Activated CD4-positive, CD25-positive, alpha-beta regulatory T cell treated with anti-CD3 and anti-CD28 coated beads, Interleukin-2, amount 50 U/mL, for 72 hours (primary cell): ENCODE data around the gene G3BP1.
"Not testable (repeated sequence)": the region's sequence is repeated elsewhere in the genome, so short reads cannot be mapped to it uniquely, and the experiment has no call there.

Experiments
- DNase-seq: peaks from one replicate; pipeline ENCODE4 v3.0.0; 2021

Gene G3BP1

GRCh38 chr5:151800532-151800931 is 28.8 kb downstream of the G3BP1 start:
- DNase-seq = no peak

- DNase-seq = no peak
Measured at GRCh38 chr5:151805414-151806223, 33.9 kb downstream of the G3BP1 start.

DNA sequence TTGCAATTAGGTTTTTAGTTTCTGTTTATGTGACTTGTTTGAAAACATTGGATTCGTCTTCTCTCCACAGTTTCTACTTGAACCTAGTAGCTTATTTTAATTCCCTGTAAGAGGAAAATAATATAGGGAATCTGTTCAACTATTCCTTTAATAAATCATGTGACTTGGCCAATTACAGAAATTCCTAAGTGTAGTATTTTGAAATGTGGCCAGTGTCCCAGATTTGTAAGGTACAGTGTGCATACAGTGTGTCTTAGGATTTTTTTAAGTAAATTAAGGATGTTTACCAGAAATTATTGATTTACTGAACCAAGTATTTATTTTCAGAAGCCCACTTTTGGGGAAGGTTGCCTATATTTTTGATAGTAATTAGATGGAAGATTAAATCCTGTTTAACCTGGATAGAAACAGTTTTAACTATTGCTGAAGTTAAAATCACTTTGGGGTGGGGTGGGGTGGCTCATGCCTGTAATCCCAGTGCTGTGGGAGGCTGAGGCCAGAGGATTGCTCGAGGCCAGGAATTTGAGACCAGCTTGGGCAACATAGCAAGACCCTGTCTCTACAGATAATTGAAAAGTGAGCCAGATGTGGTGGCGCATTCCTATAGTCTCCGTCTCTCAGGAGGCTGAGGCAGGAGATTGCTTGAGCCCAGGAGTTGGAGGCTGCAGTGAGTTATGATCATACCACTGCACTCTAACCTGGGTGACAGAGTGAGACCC is 36.9 kb downstream of the G3BP1 start:
- DNase-seq = no peak

- no peak for DNase-seq
Measured at GRCh38 chr5:151810449-151810848, 38.7 kb downstream of the G3BP1 start.

- DNase-seq = no peak
Measured at GRCh38 chr5:151810897-151811296, 39.1 kb downstream of the G3BP1 start.

- DNase-seq = no peak
Measured at GRCh38 chr5:151811593-151812321, 40.0 kb downstream of the G3BP1 start.

DNA sequence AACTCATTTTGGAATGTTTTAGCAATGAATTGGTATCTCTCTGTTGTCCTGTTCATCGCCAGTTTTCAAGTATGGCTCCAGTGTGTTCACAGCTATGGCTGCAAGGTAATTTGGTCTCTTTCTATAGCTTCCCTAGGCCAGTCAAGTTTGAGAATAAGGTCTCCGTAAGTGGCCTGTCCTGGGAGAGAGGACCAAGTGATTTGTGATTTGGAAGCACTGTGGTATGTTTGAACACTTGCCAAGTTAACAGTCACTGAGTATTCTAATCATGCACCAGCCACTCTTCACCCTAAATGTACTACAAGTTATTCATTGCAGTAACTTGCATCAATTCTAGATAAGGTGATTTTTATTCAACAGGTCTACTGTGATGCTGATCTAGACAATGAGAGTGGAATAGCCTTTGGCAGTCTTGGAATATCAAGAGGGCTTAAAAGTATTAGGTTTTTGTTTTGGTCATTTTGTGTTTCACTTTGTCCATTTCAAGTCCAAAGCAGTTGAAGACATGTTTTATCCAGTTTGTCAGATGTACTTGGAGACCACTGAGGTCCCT is 41.1 kb downstream of the G3BP1 start:
- no peak for DNase-seq

DNA sequence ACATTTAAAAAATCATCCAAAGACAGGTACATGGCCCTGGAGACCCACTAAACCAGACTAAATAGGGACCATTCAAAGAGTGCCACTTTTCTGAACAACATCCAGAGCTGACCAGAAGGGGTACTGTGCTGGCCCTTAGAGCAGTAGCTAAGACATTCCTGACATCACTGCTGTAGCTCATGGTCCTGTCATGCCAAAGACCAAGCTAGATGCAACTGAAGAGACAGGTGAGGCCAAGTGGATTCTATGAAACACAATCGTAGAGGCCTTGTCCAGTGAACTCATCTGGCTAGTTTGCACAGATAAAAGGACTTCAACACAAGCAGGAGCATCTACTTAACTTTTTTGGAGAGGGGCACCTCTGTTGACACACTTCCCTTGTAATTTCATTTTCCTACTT is 43.3 kb downstream of the G3BP1 start:
- no peak for DNase-seq

- no peak for DNase-seq
Measured at GRCh38 chr5:151819830-151820229, 48.1 kb downstream of the G3BP1 start.

- no peak for DNase-seq
Measured at GRCh38 chr5:151820271-151820670, 48.5 kb downstream of the G3BP1 start.

DNA sequence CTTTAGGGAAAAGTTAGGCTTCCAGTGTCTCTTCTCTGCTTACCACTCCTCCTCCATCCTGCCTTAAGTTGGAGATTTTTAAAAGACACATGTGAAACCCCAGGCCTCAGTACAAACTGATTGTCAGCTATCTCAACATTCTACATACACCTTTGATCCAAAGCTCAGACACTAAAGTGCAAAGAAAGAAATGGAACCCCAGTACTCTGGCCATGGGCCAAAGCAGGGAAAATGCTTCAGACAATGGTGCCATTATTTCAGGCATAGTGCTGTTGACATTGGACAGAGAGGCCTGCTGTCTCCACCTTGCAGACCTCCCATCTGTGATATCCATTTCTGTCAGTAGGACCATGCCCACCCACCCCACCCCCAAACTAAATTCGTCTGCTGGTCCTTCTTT is 49.1 kb downstream of the G3BP1 start:
- DNase-seq = no peak

GRCh38 chr5:151822141-151822540 is 50.4 kb downstream of the G3BP1 start:
- DNase-seq = no peak

DNA sequence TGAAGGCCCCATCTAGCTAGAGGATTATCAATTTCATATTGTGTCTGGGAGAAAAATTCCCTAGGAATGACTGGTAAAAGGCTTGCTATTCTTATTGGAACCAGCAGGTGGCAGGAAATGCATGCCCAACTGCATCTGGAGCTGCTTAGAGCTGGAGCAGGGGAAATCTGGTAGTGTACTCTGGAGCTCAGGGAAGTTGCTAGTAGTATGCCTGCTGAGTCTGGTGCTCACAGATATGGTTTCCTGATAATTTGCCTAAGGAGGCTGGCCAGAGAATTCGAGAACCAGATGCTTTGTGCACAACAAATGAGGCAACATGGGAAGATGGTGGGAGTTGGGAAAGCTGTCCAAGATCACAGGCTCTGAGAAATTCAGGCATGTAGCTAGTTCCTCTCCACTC is 53.7 kb downstream of the G3BP1 start:
- DNase-seq = no peak

DNA sequence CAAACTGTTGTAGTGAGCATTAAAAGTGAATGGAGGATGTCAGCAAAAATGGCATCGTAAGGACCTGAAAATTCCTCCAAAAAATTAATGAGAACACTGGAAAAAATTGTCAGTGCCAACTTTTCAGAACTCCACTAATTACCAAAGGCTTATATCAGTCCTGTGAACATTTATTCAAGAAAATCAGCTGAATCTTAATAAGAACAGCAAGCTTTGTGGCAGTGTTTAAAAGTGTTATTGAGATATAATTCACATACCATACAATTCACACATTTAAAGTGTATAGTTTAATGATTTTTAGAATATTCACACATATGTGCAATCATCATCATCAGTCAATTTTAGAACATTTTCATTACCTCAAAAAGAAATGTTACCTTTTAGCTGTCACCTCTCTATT is 57.6 kb downstream of the G3BP1 start:
- DNase-seq = no peak

DNA sequence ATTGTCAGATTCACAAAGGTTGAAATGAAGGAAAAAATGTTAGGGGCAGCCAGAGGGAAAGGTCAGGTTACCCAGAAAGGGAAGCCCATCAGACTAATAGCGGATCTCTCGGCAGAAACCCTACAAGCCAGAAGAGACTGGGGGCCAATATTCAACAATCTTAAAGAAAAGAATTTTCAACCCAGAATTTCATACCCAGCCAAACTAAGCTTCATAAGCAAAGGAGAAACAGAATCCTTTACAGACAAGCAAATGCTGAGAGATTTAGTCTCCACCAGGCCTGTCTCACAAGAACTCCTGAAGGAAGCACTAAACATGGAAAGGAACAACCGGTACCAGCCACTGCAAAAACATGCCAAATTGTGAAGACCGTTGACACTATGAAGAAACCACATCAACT is 61.1 kb downstream of the G3BP1 start:
- DNase-seq = not testable (repeated sequence)

DNA sequence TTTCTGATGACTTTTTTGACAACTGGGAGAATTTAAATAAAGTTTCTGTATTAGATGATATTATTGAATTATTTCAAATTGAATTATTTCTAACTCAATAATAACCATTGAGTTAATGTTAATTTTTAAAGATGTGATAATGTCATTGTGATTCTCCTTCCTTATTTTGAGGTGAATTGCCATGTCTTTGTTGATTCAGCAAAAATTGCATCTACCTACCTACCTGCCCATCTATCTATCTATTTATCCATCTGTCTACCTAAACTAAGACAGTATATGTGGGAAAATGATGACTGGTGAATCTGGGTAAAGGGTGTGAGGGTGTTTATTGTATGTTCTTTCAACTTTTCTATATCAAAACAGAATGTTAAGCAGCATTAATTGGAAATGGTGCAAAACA is 75.0 kb downstream of the G3BP1 start:
- DNase-seq = no peak

- no peak for DNase-seq
Measured at GRCh38 chr5:151847871-151848270, 76.1 kb downstream of the G3BP1 start.

- no peak for DNase-seq
Measured at GRCh38 chr5:151855701-151856100, 83.9 kb downstream of the G3BP1 start.

- no peak for DNase-seq
Measured at GRCh38 chr5:151856861-151857260, 85.1 kb downstream of the G3BP1 start.

DNA sequence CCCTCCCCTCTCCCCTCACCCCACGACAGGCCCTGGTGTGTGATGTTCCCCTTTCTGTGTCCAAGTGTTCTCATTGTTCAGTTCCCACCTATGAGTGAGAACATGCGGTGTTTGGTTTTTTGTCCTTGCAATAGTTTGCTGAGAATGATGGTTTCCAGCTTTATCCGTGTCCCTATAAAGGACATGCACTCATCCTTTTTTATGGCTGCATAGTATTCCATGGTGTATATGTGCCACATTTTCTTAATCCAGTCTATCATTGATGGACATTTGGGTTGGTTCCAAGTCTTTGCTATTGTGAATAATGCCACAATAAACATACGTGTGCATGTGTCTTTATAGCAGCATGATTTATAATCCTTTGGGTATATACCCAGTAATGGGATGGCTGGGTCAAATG is 89.1 kb downstream of the G3BP1 start:
- not testable (repeated sequence) for DNase-seq
